GM18951 (cell line): Measurements from ENCODE around the gene CTXN3.

Experiments
- POLR2A ChIP-seq: IDR thresholded peaks from 4 replicates; pipeline ENCODE4 v1.6.1; 2011; ENCODE audit warnings: mild to moderate bottlenecking; ENCODE audit not compliant: insufficient read length, insufficient read depth; ENCODE audit errors: extremely low read depth
- in situ Hi-C: fragments of 300-500 bp; cut with MboI; formaldehyde crosslinking; loops from one replicate; pipeline ENCODE4 v1.12.0; 2022; ENCODE audit warnings: low sequenced_read_pairs, mixed read lengths, inconsistent platforms; ENCODE audit not compliant: unreplicated experiment

The CTXN3 gene

GRCh38 chr5:127621601-127622325, 27.1 kb upstream of the CTXN3 start:
- in situ Hi-C loops = no loop called here
- TF ChIP-seq POLR2A = no peak

GRCh38 chr5:127634007-127634406, 14.9 kb upstream of the CTXN3 start:
- in situ Hi-C loops = no loop called here
- no peak for TF ChIP-seq POLR2A

- in situ Hi-C loops = no loop called here
- no peak for TF ChIP-seq POLR2A
These were observed 9.1 kb upstream of the CTXN3 start for GRCh38 chr5:127639828-127640227.

- in situ Hi-C loops = no loop called here
- no peak for TF ChIP-seq POLR2A
These were observed 5.9 kb upstream of the CTXN3 start for GRCh38 chr5:127642949-127643348.

GRCh38 chr5:127643607-127644006, 5.3 kb upstream of the CTXN3 start:
- in situ Hi-C loops = no loop called here
- no peak for TF ChIP-seq POLR2A

- in situ Hi-C loops = no loop called here
These were observed 3.6 kb upstream of the CTXN3 start for GRCh38 chr5:127645300-127645726.

GRCh38 chr5:127647361-127647958, 1.4 kb upstream of the CTXN3 start:
- TF ChIP-seq POLR2A = no peak
- in situ Hi-C loops = no loop called here

More at GRCh38 chr5:127645300-127645726, 3.6 kb upstream of the CTXN3 start:
- no peak for TF ChIP-seq POLR2A

- no peak for TF ChIP-seq POLR2A
- in situ Hi-C loops = no loop called here
These were observed 1.1 kb downstream of the CTXN3 start for GRCh38 chr5:127650022-127650421.

GRCh38 chr5:127650649-127651048, 1.8 kb downstream of the CTXN3 start:
- in situ Hi-C loops = no loop called here
- no peak for TF ChIP-seq POLR2A

- in situ Hi-C loops = no loop called here
- no peak for TF ChIP-seq POLR2A
These were observed 4.2 kb downstream of the CTXN3 start for GRCh38 chr5:127652952-127653611.

GRCh38 chr5:127656825-127657224, 7.9 kb downstream of the CTXN3 start:
- TF ChIP-seq POLR2A = no peak
- in situ Hi-C loops = no loop called here

- no peak for TF ChIP-seq POLR2A
These were observed 11.3 kb downstream of the CTXN3 start for GRCh38 chr5:127660047-127660733.

GRCh38 chr5:127664093-127664492, 15.2 kb downstream of the CTXN3 start:
- TF ChIP-seq POLR2A = no peak

More at GRCh38 chr5:127660047-127660733, 11.3 kb downstream of the CTXN3 start:
- in situ Hi-C loops = no loop called here

More at GRCh38 chr5:127664093-127664492, 15.2 kb downstream of the CTXN3 start:
- in situ Hi-C loops = no loop called here
